ENCODE results near the gene METTL25B. TPM values are rescaled to one million over a fixed set of nuclear protein-coding genes. Genes with fewer than 3 reads are reported as not detected.

Gene METTL25B
- total and polyA plus RNA-seq, 2 of the 13 experiments (the other 11 are each of a cell fraction or from before 2014, with no cell fraction given), result 11.9 to 24.0 TPM

- intact Hi-C loops (cut with micrococcal nuclease; ENCODE audit: unreplicated experiment), result loop anchor here (10.0 kb wide), 1 partner anchor 57 kb away; no protein-coding TSS in a partner anchor
- in situ Hi-C loops (cut with HindIII; ENCODE audit: extremely low pct_ligation_motif_present, low pct_unique_long_range_greater_than_20kb), result no loop called here
- H3K27ac ChIP-seq (ENCODE audit: extremely low read length, insufficient read depth, low read length), result no peak overlapping the region
- no TSS peak for BruUV-seq (replicated peaks)
- H3K9ac ChIP-seq (ENCODE audit: insufficient read depth, low read depth, low read length), result no peak overlapping the region
- H2AFZ ChIP-seq (ENCODE audit: low read length), result no peak overlapping the region
- FAIRE-seq (no peak), ATAC-seq (no peak), DNase-seq (ENCODE audit: low spot score) (no peak)
- WGBS (ENCODE audit: low lambda C conversion rate), result 100% methylated on average over 4 of the region's 4 CpGs
- H3K36me3 ChIP-seq (replicated peaks in 1 of 2; ENCODE audit: control insufficient read depth in 1 of 2, insufficient read depth in 2 of 2, low read length in 2 of 2), result peaks cover 14 to 35% of the 10 kb centered on the region in 2 experiments
- H3K27me3 ChIP-seq (ENCODE audit: control insufficient read depth in 1 of 2, insufficient read depth in 2 of 2, low read length in 2 of 2), result no peaks in the 10 kb centered on the region
- peaks cover 17% of the 10 kb centered on the region for H4K20me1 ChIP-seq (ENCODE audit: insufficient read depth, low read length)
- no peak overlapping the region for H3K4me3 ChIP-seq (replicated peaks in 1 of 3; ENCODE audit: insufficient read depth in 1 of 3, low read depth in 2 of 3, low read length in 3 of 3)
- ChIA-PET POLR2A (interaction anchor here (0.9 kb wide), 1 partner anchor 15 kb away, joined by 3 read pairs; no protein-coding TSS in a partner anchor), CTCF (ENCODE audit: low intra/inter-chr PET ratio, low total read pairs) (no interaction called here)
- H3K9me3 ChIP-seq (ENCODE audit: low read length), result no peaks in the 10 kb centered on the region
- peaks cover 30% of the 10 kb centered on the region for H3K79me2 ChIP-seq (ENCODE audit: insufficient read depth, low read length)
- H3K4me1 ChIP-seq (ENCODE audit: insufficient read depth, low read length), result peaks cover 25% of the 10 kb centered on the region
- H3K4me2 ChIP-seq (ENCODE audit: low read depth, low read length), result no peak overlapping the region
- TF ChIP-seq NONO (IDR thresholded peaks at IDR 0.05) (no peak), NONO (CRISPR knock-in tag; conservative IDR thresholded peaks at IDR 0.05) (no peak), CERS6 (CRISPR knock-in tag; IDR thresholded peaks at IDR 0.05) (no peak), WIZ (CRISPR knock-in tag; IDR thresholded peaks at IDR 0.05) (no peak), THRA (CRISPR knock-in tag; IDR thresholded peaks at IDR 0.05; ENCODE audit: borderline replicate concordance) (no peak), HES4 (CRISPR knock-in tag; IDR thresholded peaks at IDR 0.05; ENCODE audit: borderline replicate concordance) (no peak), ZNF564 (CRISPR knock-in tag; IDR thresholded peaks at IDR 0.05) (no peak), IRX3 (CRISPR knock-in tag; IDR thresholded peaks at IDR 0.05; ENCODE audit: borderline replicate concordance, low read depth) (no peak), ZNF503 (CRISPR knock-in tag; IDR thresholded peaks at IDR 0.05) (no peak), ZBTB4 (CRISPR knock-in tag; IDR thresholded peaks at IDR 0.05; ENCODE audit: borderline replicate concordance) (no peak), NR0B2 (CRISPR knock-in tag; IDR thresholded peaks at IDR 0.05) (no peak), MAFK (conservative IDR thresholded peaks at IDR 0.05 in 1 of 2, IDR thresholded peaks at IDR 0.05 in 1 of 2; ENCODE audit: low read length in 2 of 2) (no peak), MEIS1 (CRISPR knock-in tag; IDR thresholded peaks at IDR 0.05; ENCODE audit: borderline replicate concordance) (no peak), MYC (CRISPR knock-in tag; IDR thresholded peaks at IDR 0.05; ENCODE audit: borderline replicate concordance) (no peak)
Measured at GRCh38 chr1:156721535-156721934, 6.7 kb upstream of the METTL25B start.

All from HepG2 (cell line).